Measurements from ENCODE around the gene APBB2. TPM values are rescaled to one million over a fixed set of nuclear protein-coding genes. Genes with fewer than 3 reads are reported as not detected.

Gene APBB2
- total and polyA plus RNA-seq, 7 experiments from 2014 or later, result 0.42 to 1.5 (median 0.59) TPM; not detected in 2

GRCh38 chr4:41164405-41164804 is 49.9 kb downstream of the APBB2 start:
- Histone ChIP-seq H3K4me3 (ENCODE audit: low read length) (no peak overlapping the region), H3K9me3 (ENCODE audit: control insufficient read depth in 2 of 3, low read length in 3 of 3) (no peaks in the 10 kb centered on the region), H3K36me3 (ENCODE audit: control insufficient read depth in 2 of 3, insufficient read depth in 3 of 3, low read length in 3 of 3) (no peaks in the 10 kb centered on the region), H3K4me1 (ENCODE audit: control insufficient read depth in 2 of 2, insufficient read depth in 2 of 2, low read length in 2 of 2) (no peaks in the 10 kb centered on the region), H3K27me3 (ENCODE audit: control insufficient read depth in 2 of 2, insufficient read depth in 2 of 2, low read length in 2 of 2) (no peaks in the 10 kb centered on the region), H3K27ac (ENCODE audit: low read depth, low read length) (no peak overlapping the region)
- intact Hi-C loops (cut with micrococcal nuclease), result no loop called here
- no peaks in the 10 kb centered on the region for H3K36me3 Mint-ChIP-seq
- ChIA-PET POLR2A (no interaction called here), CTCF (no interaction called here)
- H3K27me3 Mint-ChIP-seq, result peaks cover 0 to 43% (median 6%) of the 10 kb centered on the region in 5 donors
- ATAC-seq, result no peak
- no peak overlapping the region for H3K4me3 Mint-ChIP-seq
- no peak overlapping the region for H3K27ac Mint-ChIP-seq
- H3K4me1 Mint-ChIP-seq, result no peaks in the 10 kb centered on the region
- DNase-seq, result no peak
- peaks cover 0 to 5% (median 3%) of the 10 kb centered on the region in 11 donors for H3K9me3 Mint-ChIP-seq

- H3K4me1 ChIP-seq (ENCODE audit: control insufficient read depth in 2 of 2, insufficient read depth in 2 of 2, low read length in 2 of 2), result no peaks in the 10 kb centered on the region
- no peak overlapping the region for H3K27ac ChIP-seq (ENCODE audit: low read depth, low read length)
- DNase-seq, result no peak
- no peaks in the 10 kb centered on the region for H3K36me3 Mint-ChIP-seq
- no peak overlapping the region for H3K27ac Mint-ChIP-seq
- no peak overlapping the region for H3K4me3 ChIP-seq (ENCODE audit: low read length)
- no peak overlapping the region for H3K4me3 Mint-ChIP-seq
- POLR2A ChIA-PET, result no interaction called here
- no peak for ATAC-seq
- H3K36me3 ChIP-seq (ENCODE audit: control insufficient read depth in 2 of 3, insufficient read depth in 3 of 3, low read length in 3 of 3), result no peaks in the 10 kb centered on the region
- peaks cover 0 to 45% (median 7%) of the 10 kb centered on the region in 5 donors for H3K27me3 Mint-ChIP-seq
- intact Hi-C loops (cut with micrococcal nuclease), result no loop called here
- H3K27me3 ChIP-seq (ENCODE audit: control insufficient read depth in 2 of 2, insufficient read depth in 2 of 2, low read length in 2 of 2), result no peaks in the 10 kb centered on the region
- CTCF ChIA-PET, result no interaction called here
- H3K4me1 Mint-ChIP-seq, result peaks cover 0 to 1% (median 0%) of the 10 kb centered on the region in 7 donors
- no peaks in the 10 kb centered on the region for H3K9me3 ChIP-seq (ENCODE audit: control insufficient read depth in 2 of 3, low read length in 3 of 3)
- peaks cover 0 to 4% (median 0%) of the 10 kb centered on the region in 11 donors for H3K9me3 Mint-ChIP-seq
Measured at GRCh38 chr4:41161355-41161754, 53.0 kb downstream of the APBB2 start.

DNA sequence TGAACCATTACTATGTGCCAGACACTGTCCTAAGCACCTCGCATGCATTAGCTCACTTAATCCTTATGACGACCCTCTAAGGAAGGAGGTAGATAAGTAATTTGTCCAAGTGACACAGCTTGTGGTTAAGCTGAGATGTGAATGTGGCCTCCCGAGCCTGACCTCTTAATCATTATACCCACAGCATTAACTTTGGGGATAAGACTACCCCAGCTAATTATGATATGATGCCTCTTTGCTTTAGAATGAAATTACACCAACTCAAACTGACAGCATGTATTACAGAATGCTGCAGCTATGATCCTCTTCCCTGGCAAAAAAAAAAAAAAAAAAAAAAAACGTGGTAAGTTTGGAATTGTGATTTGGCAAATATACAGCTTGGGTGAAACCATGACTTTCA is 53.5 kb downstream of the APBB2 start:
- Histone ChIP-seq H3K4me3 (ENCODE audit: low read length) (no peak overlapping the region), H3K27ac (ENCODE audit: low read depth, low read length) (no peak overlapping the region), H3K9me3 (ENCODE audit: control insufficient read depth in 2 of 3, low read length in 3 of 3) (no peaks in the 10 kb centered on the region), H3K27me3 (ENCODE audit: control insufficient read depth in 2 of 2, insufficient read depth in 2 of 2, low read length in 2 of 2) (no peaks in the 10 kb centered on the region), H3K36me3 (ENCODE audit: control insufficient read depth in 2 of 3, insufficient read depth in 3 of 3, low read length in 3 of 3) (no peaks in the 10 kb centered on the region), H3K4me1 (ENCODE audit: control insufficient read depth in 2 of 2, insufficient read depth in 2 of 2, low read length in 2 of 2) (no peaks in the 10 kb centered on the region)
- H3K27ac Mint-ChIP-seq, result no peak overlapping the region
- DNase-seq (no peak), ATAC-seq (no peak)
- ChIA-PET POLR2A (no interaction called here), CTCF (no interaction called here)
- no peak overlapping the region for H3K4me3 Mint-ChIP-seq
- peaks cover 0 to 4% (median 0%) of the 10 kb centered on the region in 11 donors for H3K9me3 Mint-ChIP-seq
- peaks cover 0 to 45% (median 8%) of the 10 kb centered on the region in 5 donors for H3K27me3 Mint-ChIP-seq
- H3K4me1 Mint-ChIP-seq, result peaks cover 0 to 1% (median 0%) of the 10 kb centered on the region in 7 donors
- no peaks in the 10 kb centered on the region for H3K36me3 Mint-ChIP-seq
- intact Hi-C loops (cut with micrococcal nuclease), result no loop called here

DNA sequence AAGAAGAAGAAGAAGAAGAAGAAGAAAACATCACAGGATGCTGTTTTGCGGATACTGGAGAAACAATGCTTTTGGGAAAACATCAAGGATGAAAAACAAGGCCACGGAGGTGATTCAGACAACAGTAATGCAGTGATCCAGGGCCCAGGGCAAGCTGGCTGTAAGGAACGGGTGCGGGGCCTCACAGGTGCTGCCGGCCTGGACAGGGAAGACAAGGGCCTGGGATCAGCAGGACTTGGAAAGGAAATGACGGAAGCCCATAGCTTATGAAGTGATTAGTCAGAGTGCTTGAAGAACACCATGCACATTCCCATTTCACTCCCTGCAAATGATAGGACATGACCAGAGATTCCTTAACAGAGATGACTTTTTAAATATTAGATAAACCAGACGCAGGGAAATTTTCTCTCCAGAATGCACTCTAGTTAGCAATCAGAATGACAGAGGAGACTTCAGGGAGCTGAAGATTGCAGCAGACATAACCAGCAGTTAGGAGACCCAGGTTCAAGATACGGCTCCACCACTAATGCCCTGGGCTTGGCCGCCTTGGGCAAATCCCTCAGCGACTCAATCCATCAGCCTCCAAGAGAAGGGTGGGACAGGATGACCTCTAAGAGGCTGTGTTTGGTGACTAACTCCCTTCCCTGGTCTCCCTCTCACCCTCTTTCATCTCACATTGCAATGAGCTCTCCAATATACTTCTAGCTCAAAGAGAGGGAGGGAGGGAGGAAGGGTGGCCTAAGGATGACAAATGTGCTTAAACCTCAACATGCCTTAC is 54.1 kb downstream of the APBB2 start:
- Histone ChIP-seq H3K4me1 (ENCODE audit: control insufficient read depth in 2 of 2, insufficient read depth in 2 of 2, low read length in 2 of 2) (no peaks in the 10 kb centered on the region), H3K4me3 (ENCODE audit: low read length) (no peak overlapping the region), H3K9me3 (ENCODE audit: control insufficient read depth in 2 of 3, low read length in 3 of 3) (no peaks in the 10 kb centered on the region), H3K27ac (ENCODE audit: low read depth, low read length) (no peak overlapping the region), H3K36me3 (ENCODE audit: control insufficient read depth in 2 of 3, insufficient read depth in 3 of 3, low read length in 3 of 3) (no peaks in the 10 kb centered on the region), H3K27me3 (ENCODE audit: control insufficient read depth in 2 of 2, insufficient read depth in 2 of 2, low read length in 2 of 2) (no peaks in the 10 kb centered on the region)
- Mint-ChIP-seq H3K4me1 (peaks cover 0 to 1% (median 0%) of the 10 kb centered on the region in 7 donors), H3K27me3 (peaks cover 0 to 42% (median 6%) of the 10 kb centered on the region in 5 donors), H3K9me3 (peaks cover 0 to under 1% (median 0%) of the 10 kb centered on the region in 11 donors), H3K4me3 (no peak overlapping the region), H3K36me3 (no peaks in the 10 kb centered on the region), H3K27ac (no peak overlapping the region)
- no peak for DNase-seq
- intact Hi-C loops (cut with micrococcal nuclease), result no loop called here
- CTCF ChIA-PET, result no interaction called here
- no peak for ATAC-seq
- POLR2A ChIA-PET, result no interaction called here

- ChIA-PET CTCF (no interaction called here), POLR2A (no interaction called here)
- Histone ChIP-seq H3K4me1 (ENCODE audit: control insufficient read depth in 2 of 2, insufficient read depth in 2 of 2, low read length in 2 of 2) (no peaks in the 10 kb centered on the region), H3K36me3 (ENCODE audit: control insufficient read depth in 2 of 3, insufficient read depth in 3 of 3, low read length in 3 of 3) (no peaks in the 10 kb centered on the region), H3K27me3 (ENCODE audit: control insufficient read depth in 2 of 2, insufficient read depth in 2 of 2, low read length in 2 of 2) (no peaks in the 10 kb centered on the region), H3K27ac (ENCODE audit: low read depth, low read length) (no peak overlapping the region), H3K9me3 (ENCODE audit: control insufficient read depth in 2 of 3, low read length in 3 of 3) (no peaks in the 10 kb centered on the region), H3K4me3 (ENCODE audit: low read length) (no peak overlapping the region)
- no peaks in the 10 kb centered on the region for H3K9me3 Mint-ChIP-seq
- intact Hi-C loops (cut with micrococcal nuclease), result no loop called here
- ATAC-seq (no peak), DNase-seq (no peak)
- peaks cover 0 to 43% (median 9%) of the 10 kb centered on the region in 5 donors for H3K27me3 Mint-ChIP-seq
- no peak overlapping the region for H3K27ac Mint-ChIP-seq
- no peak overlapping the region for H3K4me3 Mint-ChIP-seq
- H3K36me3 Mint-ChIP-seq, result no peaks in the 10 kb centered on the region
- H3K4me1 Mint-ChIP-seq, result peaks cover 0 to 1% (median 0%) of the 10 kb centered on the region in 7 donors
Measured at GRCh38 chr4:41158756-41159155, 55.6 kb downstream of the APBB2 start.

GRCh38 chr4:41158274-41158673 is 56.1 kb downstream of the APBB2 start:
- Mint-ChIP-seq H3K4me1 (peaks cover 0 to 1% (median 0%) of the 10 kb centered on the region in 7 donors), H3K27me3 (peaks cover 0 to 43% (median 9%) of the 10 kb centered on the region in 5 donors)

GRCh38 chr4:41157009-41157408 is 57.3 kb downstream of the APBB2 start:
- ATAC-seq (no peak), DNase-seq (no peak)
- Mint-ChIP-seq H3K27ac (no peak overlapping the region), H3K27me3 (peaks cover 0 to 33% (median 9%) of the 10 kb centered on the region in 5 donors), H3K4me3 (no peak overlapping the region), H3K9me3 (no peaks in the 10 kb centered on the region), H3K4me1 (peaks cover 0 to 1% (median 0%) of the 10 kb centered on the region in 7 donors), H3K36me3 (no peaks in the 10 kb centered on the region)
- Histone ChIP-seq H3K9me3 (ENCODE audit: control insufficient read depth in 2 of 3, low read length in 3 of 3) (no peaks in the 10 kb centered on the region), H3K4me3 (ENCODE audit: low read length) (no peak overlapping the region), H3K27me3 (ENCODE audit: control insufficient read depth in 2 of 2, insufficient read depth in 2 of 2, low read length in 2 of 2) (no peaks in the 10 kb centered on the region), H3K4me1 (ENCODE audit: control insufficient read depth in 2 of 2, insufficient read depth in 2 of 2, low read length in 2 of 2) (no peaks in the 10 kb centered on the region), H3K36me3 (ENCODE audit: control insufficient read depth in 2 of 3, insufficient read depth in 3 of 3, low read length in 3 of 3) (no peaks in the 10 kb centered on the region), H3K27ac (ENCODE audit: low read depth, low read length) (no peak overlapping the region)
- intact Hi-C loops (cut with micrococcal nuclease), result no loop called here
- ChIA-PET POLR2A (no interaction called here), CTCF (no interaction called here)

More at GRCh38 chr4:41158274-41158673, 56.1 kb downstream of the APBB2 start:
- Mint-ChIP-seq H3K9me3 (no peaks in the 10 kb centered on the region), H3K27ac (no peak overlapping the region), H3K36me3 (no peaks in the 10 kb centered on the region), H3K4me3 (no peak overlapping the region)
- H3K27me3 ChIP-seq (ENCODE audit: control insufficient read depth in 2 of 2, insufficient read depth in 2 of 2, low read length in 2 of 2), result no peaks in the 10 kb centered on the region
- POLR2A ChIA-PET, result no interaction called here
- no peak overlapping the region for H3K27ac ChIP-seq (ENCODE audit: low read depth, low read length)
- no peaks in the 10 kb centered on the region for H3K4me1 ChIP-seq (ENCODE audit: control insufficient read depth in 2 of 2, insufficient read depth in 2 of 2, low read length in 2 of 2)
- intact Hi-C loops (cut with micrococcal nuclease), result no loop called here
- DNase-seq, result no peak
- ATAC-seq, result no peak
- no peaks in the 10 kb centered on the region for H3K36me3 ChIP-seq (ENCODE audit: control insufficient read depth in 2 of 3, insufficient read depth in 3 of 3, low read length in 3 of 3)
- H3K9me3 ChIP-seq (ENCODE audit: control insufficient read depth in 2 of 3, low read length in 3 of 3), result no peaks in the 10 kb centered on the region
- H3K4me3 ChIP-seq (ENCODE audit: low read length), result no peak overlapping the region
- CTCF ChIA-PET, result no interaction called here

Data from naive thymus-derived CD4-positive, alpha-beta T cell (primary cell).